Measurements from ENCODE around the gene UGT3A1.

Gene UGT3A1

DNA sequence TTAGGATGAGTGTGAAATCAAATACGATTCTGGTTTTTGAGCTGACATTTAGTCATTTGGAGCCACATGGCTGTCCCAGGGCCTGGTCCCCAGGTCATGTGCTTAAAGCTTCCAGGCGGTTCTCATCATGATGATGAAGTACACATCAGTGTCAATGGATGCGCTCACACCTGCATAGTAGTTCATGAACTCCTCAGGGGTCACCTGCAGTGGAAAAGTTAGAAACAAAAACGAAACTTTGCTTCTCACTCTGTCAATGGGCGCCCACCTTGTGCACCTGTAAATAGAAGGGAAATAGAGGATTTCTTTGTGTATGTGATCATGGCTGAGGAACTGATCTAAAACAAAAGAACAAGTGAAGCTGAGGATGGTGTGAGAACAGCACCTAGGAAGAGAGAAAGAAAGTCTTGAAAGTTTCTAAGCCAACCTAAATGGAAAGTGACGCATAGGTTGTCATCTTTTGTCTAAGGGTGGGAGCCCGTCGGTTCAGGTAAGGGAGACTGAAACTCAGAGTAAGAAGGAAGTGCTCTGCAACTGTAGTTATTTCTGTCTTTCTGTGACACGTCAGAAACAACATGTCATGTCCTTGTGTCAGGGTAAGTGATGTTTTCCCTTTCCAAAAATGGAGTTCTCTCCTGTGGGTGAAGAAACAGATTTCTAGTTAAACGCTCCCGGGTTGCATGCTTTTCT, 86.6 kb downstream of the UGT3A1 start:
- Histone ChIP-seq H3K36me3 (no peaks in the 10 kb centered on the region), H3K4me3 (no peak overlapping the region), H3K4me1 (no peaks in the 10 kb centered on the region), H3K27ac (no peak overlapping the region), H3K27me3 (no peaks in the 10 kb centered on the region), H3K9me3 (no peaks in the 10 kb centered on the region)
- intact Hi-C loops (cut with DNase I; ENCODE audit: low total_unique reads), result no loop called here
- no peak for DNase-seq
- no peak for TF ChIP-seq CTCF (IDR thresholded peaks at IDR 0.05)

DNA sequence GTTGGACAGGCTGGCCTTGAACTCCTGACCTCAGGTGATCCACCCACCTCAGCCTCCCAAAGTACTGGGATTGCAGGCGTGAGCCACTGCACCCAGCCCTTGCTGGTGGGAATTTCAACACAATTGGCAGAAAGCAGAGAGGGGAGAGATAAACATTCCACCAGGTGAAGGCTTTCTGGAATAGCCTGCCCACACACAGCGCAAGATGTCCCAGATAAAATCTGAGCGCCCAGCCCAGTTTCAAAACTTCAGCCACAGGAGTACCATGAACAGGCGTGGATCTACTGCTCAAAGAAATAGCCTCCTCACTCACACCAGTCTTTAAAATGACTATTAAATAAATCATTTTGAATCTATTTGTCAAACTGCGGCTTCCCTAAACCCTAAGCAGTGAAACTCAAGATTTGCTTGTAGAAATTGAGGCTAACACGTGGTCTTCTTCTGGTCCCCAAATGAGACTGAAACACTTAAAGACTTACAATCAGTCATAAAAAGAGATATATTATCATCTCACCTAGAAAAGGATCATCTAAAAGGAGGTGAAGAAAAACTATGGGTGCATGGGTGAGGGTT, 87.5 kb downstream of the UGT3A1 start:
- Histone ChIP-seq H3K4me3 (no peak overlapping the region), H3K9me3 (no peaks in the 10 kb centered on the region), H3K27ac (no peak overlapping the region), H3K36me3 (no peaks in the 10 kb centered on the region), H3K4me1 (no peaks in the 10 kb centered on the region), H3K27me3 (no peaks in the 10 kb centered on the region)
- no peak for DNase-seq
- intact Hi-C loops (cut with DNase I; ENCODE audit: low total_unique reads), result no loop called here
- no peak for TF ChIP-seq CTCF (IDR thresholded peaks at IDR 0.05)

DNA sequence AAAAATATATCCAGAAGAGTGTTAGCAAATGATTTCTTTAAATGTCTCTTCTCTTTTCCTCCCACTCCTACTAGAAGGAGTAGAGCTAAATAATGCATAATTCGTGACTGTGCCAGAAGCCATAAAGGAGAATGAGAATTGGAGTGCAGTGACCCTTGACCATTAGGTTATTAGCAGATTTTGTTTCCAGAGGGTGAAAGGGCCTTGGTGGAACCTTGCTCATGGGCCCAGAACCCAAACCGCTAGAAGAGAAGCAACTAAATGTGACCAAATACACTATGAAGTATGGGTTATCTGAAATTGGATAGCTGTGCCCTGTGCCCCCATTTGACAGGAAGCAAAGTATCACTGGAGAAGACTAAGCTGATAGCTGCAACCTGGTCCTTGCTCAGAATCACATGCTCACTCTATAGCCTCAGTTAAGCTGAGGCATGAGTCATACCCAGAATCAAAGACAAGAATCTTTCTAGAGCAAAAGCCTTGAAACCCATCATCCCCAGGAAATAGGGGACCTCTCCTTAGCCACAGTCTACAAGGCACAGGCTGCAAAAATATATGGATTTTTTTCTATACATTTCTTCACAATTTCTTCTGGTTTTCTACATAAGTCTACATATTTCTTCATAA, 89.0 kb downstream of the UGT3A1 start:
- no peaks in the 10 kb centered on the region for H3K36me3 ChIP-seq
- no peak overlapping the region for H3K4me3 ChIP-seq
- H3K9me3 ChIP-seq, result no peaks in the 10 kb centered on the region
- H3K27me3 ChIP-seq, result no peaks in the 10 kb centered on the region
- intact Hi-C loops (cut with DNase I; ENCODE audit: low total_unique reads), result no loop called here
- TF ChIP-seq CTCF (IDR thresholded peaks at IDR 0.05), result no peak
- H3K27ac ChIP-seq, result no peak overlapping the region
- no peak for DNase-seq
- H3K4me1 ChIP-seq, result no peaks in the 10 kb centered on the region
